ENCODE data around the gene CLIP1.
"Not testable (repeated sequence)": the region's sequence is repeated elsewhere in the genome, so short reads cannot be mapped to it uniquely, and the experiment has no call there.

CLIP1 gene

GRCh38 chr12:122265476-122265875, 157.0 kb downstream of the CLIP1 start:
- in situ Hi-C loops (cut with MboI; ENCODE audit: low sequenced_read_pairs): no loop called here

GRCh38 chr12:122260735-122261134, 161.7 kb downstream of the CLIP1 start:
- in situ Hi-C loops (cut with MboI; ENCODE audit: low sequenced_read_pairs): not testable (repeated sequence)

DNA sequence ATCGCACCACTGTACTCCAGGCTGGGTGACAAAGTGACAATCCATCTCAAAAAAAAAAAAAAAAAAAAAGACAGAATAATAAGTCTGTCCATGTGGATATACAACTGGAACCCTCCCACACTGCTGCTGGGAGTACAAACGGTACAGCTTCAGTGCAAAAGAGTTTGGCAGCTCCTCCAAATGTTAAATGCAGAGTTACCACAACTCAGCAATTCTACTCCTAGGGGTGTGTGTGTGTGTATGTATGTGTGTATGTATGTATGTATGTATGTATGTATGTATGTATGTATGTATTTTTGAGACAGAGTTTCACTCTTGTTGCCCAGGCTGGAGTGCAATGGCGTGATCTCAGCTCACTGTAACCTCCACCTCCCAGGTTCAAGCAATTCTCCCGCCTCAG, 163.5 kb downstream of the CLIP1 start:
- in situ Hi-C loops (cut with MboI; ENCODE audit: low sequenced_read_pairs): not testable (repeated sequence)

- in situ Hi-C loops (cut with MboI; ENCODE audit: low sequenced_read_pairs): not testable (repeated sequence)
These were observed 164.0 kb downstream of the CLIP1 start for GRCh38 chr12:122258462-122258861.

GRCh38 chr12:122250536-122250935, 171.9 kb downstream of the CLIP1 start:
- in situ Hi-C loops (cut with MboI; ENCODE audit: low sequenced_read_pairs): no loop called here

DNA sequence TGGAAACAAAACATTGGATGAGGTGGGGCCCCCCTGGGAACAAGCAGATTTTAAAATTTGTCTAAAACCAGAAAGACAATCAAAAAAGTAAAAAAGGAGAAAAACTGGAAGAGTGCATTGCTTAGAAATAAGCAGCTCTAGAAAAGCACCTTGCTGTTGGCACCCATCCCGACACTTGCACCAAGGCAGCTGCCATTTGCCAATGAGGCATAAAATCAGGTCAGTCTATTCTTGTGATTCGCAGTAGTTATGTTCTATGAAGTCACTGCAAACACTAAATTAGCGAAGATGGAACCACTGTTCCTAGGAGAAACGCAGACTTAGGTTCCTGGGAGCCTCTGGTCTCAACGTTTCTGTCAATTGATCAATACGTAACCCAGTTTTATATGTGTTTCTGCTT, 172.4 kb downstream of the CLIP1 start:
- in situ Hi-C loops (cut with MboI; ENCODE audit: low sequenced_read_pairs): no loop called here

DNA sequence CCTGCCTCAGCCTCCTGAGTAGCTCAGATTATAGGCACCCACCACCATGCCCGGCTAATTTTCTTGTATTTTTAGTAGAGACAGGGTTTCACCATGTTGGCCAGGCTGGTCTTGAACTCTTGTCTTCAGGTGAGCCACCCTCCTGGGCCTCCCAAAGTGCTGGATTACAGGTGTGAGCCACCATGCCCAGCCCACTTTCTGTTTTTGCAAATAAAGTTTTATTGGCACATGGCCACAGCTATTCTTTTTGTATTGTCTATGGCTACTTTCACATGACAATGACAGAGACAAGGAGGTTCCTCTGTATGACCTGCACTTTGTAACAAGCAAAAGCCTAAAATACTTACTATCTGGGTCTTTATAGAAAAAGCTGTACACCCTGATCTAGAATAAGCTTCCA, 176.9 kb downstream of the CLIP1 start:
- in situ Hi-C loops (cut with MboI; ENCODE audit: low sequenced_read_pairs): no loop called here

DNA sequence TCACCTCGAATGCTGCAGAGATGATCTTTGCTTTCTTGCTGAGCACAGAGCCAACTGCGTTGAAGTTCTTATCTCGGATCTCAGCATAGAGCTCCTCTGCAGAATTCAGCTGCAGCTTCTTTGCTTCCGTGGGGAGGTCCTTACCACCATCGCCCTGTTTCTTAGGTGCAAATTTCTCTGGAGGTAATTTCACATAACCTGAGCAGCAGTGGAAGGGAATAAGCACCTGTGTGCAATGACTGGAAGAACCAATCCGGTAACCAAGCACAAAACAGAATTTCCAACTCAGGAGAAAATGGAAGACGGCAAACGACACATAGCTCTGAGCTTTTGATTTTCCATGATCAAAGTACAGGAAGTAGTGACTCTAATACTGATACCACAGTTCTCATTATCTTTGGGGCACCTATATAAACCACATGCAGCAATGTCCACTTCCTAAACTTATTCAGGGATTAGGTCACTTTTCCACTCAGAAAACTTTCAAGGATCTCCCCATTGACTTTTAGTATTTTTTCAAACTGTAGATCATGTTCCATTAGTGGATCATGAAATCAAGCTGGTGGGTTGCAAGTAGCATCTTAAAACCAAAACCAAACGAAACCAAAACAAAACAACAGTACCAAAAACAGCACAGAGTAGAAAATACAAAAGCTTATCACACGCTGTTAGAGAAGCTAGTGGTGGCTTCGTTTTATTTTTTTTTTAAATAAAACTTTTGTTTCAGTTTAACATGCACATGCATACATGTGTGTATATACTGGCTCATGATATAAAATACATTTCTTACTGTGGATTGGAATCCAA, 177.7 kb downstream of the CLIP1 start:
- in situ Hi-C loops (cut with MboI; ENCODE audit: low sequenced_read_pairs): no loop called here

DNA sequence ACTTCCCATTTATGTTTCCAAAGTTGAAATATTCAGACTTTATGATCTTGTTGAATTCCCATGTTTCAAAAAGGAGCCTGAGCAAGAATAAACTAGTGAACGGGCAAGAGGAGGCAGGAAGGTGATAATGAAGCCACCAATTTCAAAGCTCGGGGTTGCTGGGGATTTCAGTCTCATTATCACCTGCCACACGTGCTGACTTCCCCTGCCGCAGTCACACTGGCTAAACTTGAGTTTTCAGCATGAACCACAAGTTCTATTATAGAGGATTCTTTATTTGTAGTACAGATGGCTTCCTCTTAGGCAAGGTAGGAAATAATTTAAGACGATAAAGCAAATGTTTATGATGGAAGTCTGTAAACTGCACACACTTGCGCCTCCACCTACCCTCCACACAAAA, 178.5 kb downstream of the CLIP1 start:
- in situ Hi-C loops (cut with MboI; ENCODE audit: low sequenced_read_pairs): no loop called here

DNA sequence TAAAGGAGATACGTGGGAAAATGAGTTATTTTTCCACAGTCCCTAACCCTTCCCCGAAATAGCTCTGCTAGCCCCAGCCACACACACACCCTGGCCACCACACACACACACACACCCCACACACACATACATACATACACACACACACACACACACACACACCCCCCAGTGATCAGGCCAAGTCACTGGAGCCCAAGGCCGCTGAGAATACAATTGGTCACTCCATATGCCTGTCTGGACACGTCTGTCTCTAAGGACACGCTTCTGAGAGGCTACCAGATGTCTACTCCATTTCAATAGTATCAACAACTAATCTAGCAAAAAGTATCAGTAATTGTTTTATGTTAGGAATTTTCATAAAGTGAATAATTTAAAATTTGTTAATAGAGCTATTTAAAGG, 183.6 kb downstream of the CLIP1 start:
- in situ Hi-C loops (cut with MboI; ENCODE audit: low sequenced_read_pairs): no loop called here

DNA sequence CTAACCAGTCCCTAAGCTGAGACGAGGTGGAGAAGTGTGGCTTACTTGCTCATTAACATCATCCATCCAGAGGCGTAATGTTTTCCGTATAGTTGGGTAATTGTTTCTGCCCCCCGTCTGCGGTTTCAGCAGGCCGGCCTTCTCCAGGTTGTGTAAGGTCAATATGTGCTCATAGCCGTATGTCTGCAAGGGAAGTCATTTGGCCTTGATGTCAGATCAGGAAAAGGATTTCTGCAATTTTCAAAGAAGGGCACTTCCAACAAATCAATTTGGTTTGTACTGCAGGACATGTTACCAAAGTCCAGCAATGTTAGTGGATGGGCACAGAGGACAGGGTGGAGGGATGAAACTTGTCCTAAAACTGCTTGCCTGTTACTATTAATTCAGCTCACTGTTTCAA, 186.7 kb downstream of the CLIP1 start:
- in situ Hi-C loops (cut with MboI; ENCODE audit: low sequenced_read_pairs): no loop called here

DNA sequence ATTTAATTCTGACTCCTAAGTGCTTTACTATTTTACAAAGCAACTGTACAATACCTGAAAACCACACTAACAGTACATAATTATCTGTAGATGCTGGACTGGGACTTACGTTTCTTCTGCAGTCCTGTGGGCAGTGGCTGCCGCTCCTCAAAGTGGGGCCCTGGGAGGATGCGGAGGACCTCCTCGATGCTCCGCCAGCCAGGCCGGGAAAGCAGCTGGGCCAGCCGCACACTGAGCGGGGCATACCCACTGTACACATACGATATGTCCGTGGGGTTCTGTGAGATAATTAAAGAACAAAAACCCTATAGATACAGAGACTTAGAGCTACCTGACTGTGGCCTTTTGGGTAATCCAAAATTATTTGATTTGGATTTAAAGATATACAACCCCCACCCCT, 189.8 kb downstream of the CLIP1 start:
- in situ Hi-C loops (cut with MboI; ENCODE audit: low sequenced_read_pairs): no loop called here

DNA sequence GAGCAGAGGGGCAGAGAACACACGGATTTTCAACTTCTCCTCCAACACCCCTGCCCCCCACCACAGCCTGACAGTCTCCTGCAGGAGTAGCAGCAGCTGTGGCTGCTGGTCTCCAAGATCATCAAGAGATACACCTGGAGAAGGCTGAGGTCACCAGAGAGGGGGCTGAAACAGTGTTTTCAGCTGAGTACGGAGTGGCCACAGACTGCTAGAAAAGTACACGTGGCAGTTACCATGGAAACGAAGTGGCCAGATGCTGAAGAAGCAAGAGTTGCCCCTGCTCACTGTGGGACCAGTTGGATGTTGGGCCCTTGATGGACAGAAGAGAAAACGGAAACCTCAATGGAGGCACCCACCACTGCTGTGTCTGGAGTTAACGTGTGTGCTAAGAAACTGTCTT, 191.7 kb downstream of the CLIP1 start:
- in situ Hi-C loops (cut with MboI; ENCODE audit: low sequenced_read_pairs): no loop called here

DNA sequence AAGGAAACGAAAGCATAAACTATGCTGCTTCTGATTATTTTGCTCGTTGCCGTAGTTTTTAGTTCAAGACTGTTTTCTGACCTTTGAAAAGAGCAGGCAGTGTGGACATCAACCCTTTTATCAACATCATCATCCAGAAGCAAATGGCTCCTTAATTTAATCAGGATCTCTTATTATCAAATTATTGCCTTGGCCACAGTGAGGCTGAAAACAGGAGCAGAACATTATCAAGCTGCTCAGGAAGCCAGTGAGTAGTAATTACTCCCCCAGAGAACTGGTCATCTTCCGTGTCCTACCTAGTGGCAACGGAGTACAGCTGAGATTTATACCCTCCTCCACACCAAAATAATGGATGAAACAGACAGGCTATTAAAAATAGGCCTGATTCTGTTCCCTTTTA, 194.4 kb downstream of the CLIP1 start:
- in situ Hi-C loops (cut with MboI; ENCODE audit: low sequenced_read_pairs): no loop called here

DNA sequence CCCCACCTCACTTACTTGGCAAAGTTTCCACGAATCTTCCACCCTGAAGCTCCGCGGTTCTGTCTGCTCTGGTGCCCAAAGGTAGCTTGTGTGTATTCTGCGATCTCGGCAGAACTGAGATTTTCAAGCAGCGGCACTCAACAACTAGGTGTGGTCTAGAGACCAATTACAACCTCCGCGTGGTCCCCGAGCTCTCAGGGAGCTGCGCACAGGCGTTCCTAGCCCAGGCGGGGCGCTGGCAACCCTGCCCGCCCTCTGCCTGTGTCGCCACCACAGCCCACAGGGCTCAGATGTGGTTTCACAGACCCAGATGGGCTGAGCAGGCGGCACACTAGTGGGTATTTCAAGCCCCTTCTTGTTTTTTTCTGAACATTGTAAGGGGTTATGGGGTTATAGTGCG, 195.1 kb downstream of the CLIP1 start:
- in situ Hi-C loops (cut with MboI; ENCODE audit: low sequenced_read_pairs): no loop called here

GRCh38 chr12:122226366-122227125, 195.9 kb downstream of the CLIP1 start:
- in situ Hi-C loops (cut with MboI; ENCODE audit: low sequenced_read_pairs): no loop called here

GRCh38 chr12:122225683-122226365, 196.6 kb downstream of the CLIP1 start, which contains the start of gene DIABLO:
TSS of gene DIABLO (minus strand) at chr12:122226052. CDS start at chr12:122226014, 38 bp downstream.
- in situ Hi-C loops (cut with MboI; ENCODE audit: low sequenced_read_pairs): no loop called here

Measured in HL-60/S4 treated with phorbol 12-myristate 13-acetate at 8.2 ng/mL for 4 days and 3 days (cell line).